Astrocyte (in vitro differentiated cells and primary cell): ENCODE results near the gene TPM1. TPM values are rescaled to one million over a fixed set of nuclear protein-coding genes. Genes with fewer than 3 reads are reported as not detected.
A peak's percentile ranks its signal among the peaks of the same experiment; 100 is the strongest.

ENCODE experiments used
- DNase-seq: peaks from one replicate; pipeline ENCODE4 v3.0.0-alpha.2; 2010; ENCODE audit warnings: low read depth
- FAIRE-seq: peaks from 2 replicates; lab custom pipeline; 2011; peaks lifted over from hg19 to GRCh38; lab: Jason Lieb, UNC
- H2AFZ ChIP-seq: 2 replicates; pipeline ENCODE4 v1.6.0; 2012; ENCODE audit warnings: low read depth, low read length, inconsistent platforms
- H3K27ac ChIP-seq: 2 replicates; pipeline ENCODE4 v1.5.1; 2011; ENCODE audit warnings: low read depth, low read length, inconsistent platforms
- H3K27me3 ChIP-seq: 2 replicates; pipeline ENCODE4 v1.6.0; 2011; ENCODE audit warnings: low read length, inconsistent platforms; ENCODE audit not compliant: insufficient read depth
- H3K36me3 ChIP-seq: 2 replicates; pipeline ENCODE4 v1.5.1; 2011; ENCODE audit warnings: low read length, inconsistent platforms; ENCODE audit not compliant: insufficient read depth
- H3K4me1 ChIP-seq: 2 replicates; pipeline ENCODE4 v1.5.1; 2011; ENCODE audit warnings: low read length, inconsistent platforms; ENCODE audit not compliant: insufficient read depth
- H3K4me2 ChIP-seq: 2 replicates; pipeline ENCODE4 v1.6.0; 2012; ENCODE audit warnings: low read length, inconsistent platforms
- H3K4me3 ChIP-seq: 2 replicates; pipeline ENCODE4 v1.5.1; 2011; ENCODE audit warnings: low read depth, mild to moderate bottlenecking, low read length, inconsistent platforms; ENCODE audit not compliant: insufficient read depth
- H3K79me2 ChIP-seq: 2 replicates; pipeline ENCODE4 v1.6.0; 2012; ENCODE audit warnings: mild to moderate bottlenecking, low read length, inconsistent platforms; ENCODE audit not compliant: insufficient read depth
- H3K9ac ChIP-seq: 2 replicates; pipeline ENCODE4 v1.6.0; 2012; ENCODE audit warnings: mild to moderate bottlenecking, low read length, inconsistent platforms
- H3K9me3 ChIP-seq: 2 replicates; pipeline ENCODE4 v1.5.1; 2012; ENCODE audit warnings: low read depth, mild to moderate bottlenecking, low read length, inconsistent platforms; ENCODE audit not compliant: insufficient read depth
- H4K20me1 ChIP-seq: 2 replicates; pipeline ENCODE4 v1.6.0; 2012; ENCODE audit warnings: low read length, inconsistent platforms; ENCODE audit not compliant: insufficient read depth
- H3K27ac Mint-ChIP-seq: one replicate; pipeline ENCODE4 v1.8.0; 2021; ENCODE audit warnings: mild to moderate bottlenecking, mixed read lengths; ENCODE audit not compliant: unreplicated experiment
- H3K27me3 Mint-ChIP-seq: one replicate; pipeline ENCODE4 v1.8.0; 2021; ENCODE audit warnings: low read depth, mixed read lengths; ENCODE audit not compliant: unreplicated experiment
- H3K36me3 Mint-ChIP-seq: one replicate; pipeline ENCODE4 v1.8.0; 2021; ENCODE audit warnings: low read depth, mixed read lengths; ENCODE audit not compliant: unreplicated experiment
- H3K4me1 Mint-ChIP-seq: one replicate; pipeline ENCODE4 v1.8.0; 2021; ENCODE audit warnings: low read depth, mixed read lengths; ENCODE audit not compliant: unreplicated experiment
- H3K4me3 Mint-ChIP-seq: one replicate; pipeline ENCODE4 v1.8.0; 2021; ENCODE audit warnings: mild to moderate bottlenecking, moderate library complexity, mixed read lengths; ENCODE audit not compliant: unreplicated experiment
- H3K9me3 Mint-ChIP-seq: one replicate; pipeline ENCODE4 v1.8.0; 2021; ENCODE audit warnings: mild to moderate bottlenecking, mixed read lengths; ENCODE audit not compliant: unreplicated experiment
- CTCF ChIP-seq: IDR thresholded peaks from 2 replicates; pipeline ENCODE4 v1.5.1; 2011; ENCODE audit warnings: low read depth, mild to moderate bottlenecking, inconsistent platforms, low read length, moderate library complexity; ENCODE audit not compliant: insufficient read depth
- EZH2 ChIP-seq: IDR thresholded peaks from 2 replicates; pipeline ENCODE4 v1.6.1; 2012; ENCODE audit warnings: mild to moderate bottlenecking, low read length, inconsistent platforms; ENCODE audit not compliant: insufficient read depth
- total RNA-seq: library from RNA; stranded (reverse); gene quantifications from 2 replicates; pipeline ENCODE4 v1.2.1, GENCODE V29; 2021

Gene TPM1
- total RNA-seq, 1 donor from 2014 or later: 2,922 TPM

GRCh38 chr15:63073497-63074172 lies 31.1 kb downstream of the TPM1 start:
- H3K4me3 Mint-ChIP-seq: peak overlapping the region; percentile 58
- Histone ChIP-seq H3K4me3 (no peak overlapping the region), H3K4me2 (no peak overlapping the region), H3K36me3 (peaks cover 33% of the 10 kb centered on the region), H3K9ac (no peak overlapping the region), H3K9me3 (no peaks in the 10 kb centered on the region), H3K79me2 (no peaks in the 10 kb centered on the region), H4K20me1 (peaks cover 32% of the 10 kb centered on the region), H3K4me1 (peaks cover 29% of the 10 kb centered on the region), H2AFZ (no peak overlapping the region), H3K27me3 (no peaks in the 10 kb centered on the region), H3K27ac (peak overlapping the region; percentile 39)
- peak overlapping the region; percentile 92 for H3K27ac Mint-ChIP-seq
- H3K9me3 Mint-ChIP-seq: no peaks in the 10 kb centered on the region
- peaks cover 51% of the 10 kb centered on the region for H3K4me1 Mint-ChIP-seq
- TF ChIP-seq CTCF (no peak), EZH2 (no peak)
- peaks cover 7% of the 10 kb centered on the region for H3K36me3 Mint-ChIP-seq
- DNase-seq (peak; percentile 58), FAIRE-seq (no peak)
- no peaks in the 10 kb centered on the region for H3K27me3 Mint-ChIP-seq

GRCh38 chr15:63075015-63075983 lies 32.8 kb downstream of the TPM1 start:
- peaks cover 29% of the 10 kb centered on the region for H3K4me1 ChIP-seq
- peaks cover 3% of the 10 kb centered on the region for H3K36me3 Mint-ChIP-seq
- peak overlapping the region; percentile 11 for H3K4me3 Mint-ChIP-seq
- H3K27ac Mint-ChIP-seq: peak overlapping the region; percentile 70
- peak overlapping the region; percentile 21 for H3K27ac ChIP-seq
- H4K20me1 ChIP-seq: peaks cover 19% of the 10 kb centered on the region
- H3K9me3 Mint-ChIP-seq: no peaks in the 10 kb centered on the region
- no peak for FAIRE-seq
- H3K4me3 ChIP-seq: no peak overlapping the region
- H3K27me3 ChIP-seq: no peaks in the 10 kb centered on the region
- peak overlapping the region; percentile 2 for H3K9ac ChIP-seq
- peak; percentile 64 for DNase-seq
- no peaks in the 10 kb centered on the region for H3K79me2 ChIP-seq
- TF ChIP-seq CTCF (no peak), EZH2 (no peak)
- H3K27me3 Mint-ChIP-seq: no peaks in the 10 kb centered on the region
- peak overlapping the region; percentile 48 for H3K4me2 ChIP-seq
- H3K9me3 ChIP-seq: no peaks in the 10 kb centered on the region
- H3K36me3 ChIP-seq: peaks cover 21% of the 10 kb centered on the region
- peaks cover 54% of the 10 kb centered on the region for H3K4me1 Mint-ChIP-seq
- H2AFZ ChIP-seq: no peak overlapping the region
